ENCODE data around the gene RAB9A.
"Not testable (repeated sequence)": the region's sequence is repeated elsewhere in the genome, so short reads cannot be mapped to it uniquely, and the experiment has no call there.

Gene RAB9A

DNA sequence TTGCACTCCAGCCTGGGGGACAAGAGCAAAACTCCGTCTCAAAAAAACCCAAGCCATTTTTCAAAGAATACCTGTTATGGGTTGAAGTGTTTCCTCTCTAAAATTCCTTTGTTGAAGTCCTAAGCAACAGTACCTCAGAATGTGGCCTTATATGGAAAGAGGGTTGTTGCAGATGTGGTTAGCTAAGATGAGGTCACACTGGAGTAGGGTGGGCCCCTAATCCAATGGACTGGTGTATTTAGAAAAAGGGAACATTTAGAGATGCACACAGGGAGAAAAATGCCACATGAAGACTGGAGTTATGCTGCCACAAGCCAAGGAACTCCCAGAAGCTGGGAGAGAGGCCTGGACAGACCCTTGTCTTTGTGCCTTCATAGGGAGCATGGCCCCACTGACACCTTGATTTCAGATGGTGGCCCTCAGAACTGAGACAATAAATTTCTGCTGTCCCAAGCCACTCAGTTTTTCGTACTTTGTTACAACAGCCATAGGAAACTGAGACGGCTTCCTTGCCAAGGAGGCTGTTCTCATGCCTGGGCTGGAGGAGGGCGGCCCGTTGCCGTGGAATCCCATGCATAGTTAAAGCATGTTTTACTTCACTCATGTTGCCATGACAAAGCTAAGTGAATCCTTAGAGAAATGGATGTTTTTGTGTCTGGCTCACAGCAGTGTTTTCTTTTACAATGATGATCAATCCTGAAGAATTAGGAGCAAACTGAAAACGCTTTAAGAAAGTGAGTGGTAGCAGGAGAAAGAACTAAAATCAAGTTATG is 29.0 kb downstream of the RAB9A start:
- TF ChIP-seq EZH2 (IDR thresholded peaks at IDR 0.05) (no peak), POLR2AphosphoS5 (IDR thresholded peaks at IDR 0.05; ENCODE audit: borderline replicate concordance, low read depth, low read length) (no peak), FOXP2 (optimal IDR thresholded peaks at IDR 0.05; ENCODE audit: control extremely low read depth, extremely low read length, insufficient read depth) (no peak)
- Histone ChIP-seq H3K36me3 (ENCODE audit: insufficient read depth, low read length) (peaks cover 56% of the 10 kb centered on the region), H3K4me3 (no peak overlapping the region), H3K27ac (no peak overlapping the region), H3K9me3 (ENCODE audit: low read depth, low read length) (no peaks in the 10 kb centered on the region), H3K9ac (ENCODE audit: insufficient read length) (no peak overlapping the region)
- no peak for DNase-seq (ENCODE audit: low read depth, low spot score)

DNA sequence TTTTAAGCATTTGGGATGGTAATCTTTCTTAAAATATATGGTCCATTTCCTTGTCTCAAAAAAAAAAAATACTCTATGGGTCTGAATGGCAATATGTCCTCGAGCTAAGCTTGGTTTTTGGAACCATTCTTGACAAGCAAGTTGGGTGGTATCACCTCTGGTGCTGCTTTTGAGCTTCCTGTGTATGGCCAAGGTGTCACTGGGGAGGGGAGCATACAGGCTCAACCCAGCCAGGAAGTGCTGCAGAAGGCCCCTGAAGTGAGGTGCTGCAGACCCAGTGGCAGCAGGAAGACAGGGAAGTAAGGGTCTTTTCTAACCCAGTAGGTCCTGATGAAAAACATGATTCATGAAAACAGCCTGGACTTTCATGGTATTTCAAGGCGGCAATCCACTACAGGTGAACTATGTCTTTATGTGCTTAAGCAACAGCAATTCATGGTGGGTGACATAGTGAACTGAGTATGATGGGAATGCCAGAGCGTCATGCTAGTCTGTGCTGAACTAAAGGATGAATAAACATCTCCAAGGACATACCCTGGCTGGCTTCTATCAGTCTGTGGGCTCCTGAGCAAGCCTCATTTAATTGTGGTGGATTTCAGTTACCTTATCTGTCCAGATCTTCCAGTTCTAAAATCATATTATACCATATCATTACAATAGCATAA is 30.4 kb downstream of the RAB9A start:
- Histone ChIP-seq H3K9me3 (ENCODE audit: low read depth, low read length) (no peaks in the 10 kb centered on the region), H3K36me3 (ENCODE audit: insufficient read depth, low read length) (peaks cover 59% of the 10 kb centered on the region), H3K9ac (ENCODE audit: insufficient read length) (no peak overlapping the region), H3K4me3 (no peak overlapping the region), H3K27ac (no peak overlapping the region)
- no peak for DNase-seq (ENCODE audit: low read depth, low spot score)
- TF ChIP-seq FOXP2 (optimal IDR thresholded peaks at IDR 0.05; ENCODE audit: control extremely low read depth, extremely low read length, insufficient read depth) (no peak), EZH2 (IDR thresholded peaks at IDR 0.05) (no peak), POLR2AphosphoS5 (IDR thresholded peaks at IDR 0.05; ENCODE audit: borderline replicate concordance, low read depth, low read length) (no peak)

GRCh38 chrX:13721371-13721770 is 32.4 kb downstream of the RAB9A start:
- TF ChIP-seq EZH2 (IDR thresholded peaks at IDR 0.05) (no peak), POLR2AphosphoS5 (IDR thresholded peaks at IDR 0.05; ENCODE audit: borderline replicate concordance, low read depth, low read length) (no peak), FOXP2 (optimal IDR thresholded peaks at IDR 0.05; ENCODE audit: control extremely low read depth, extremely low read length, insufficient read depth) (no peak)
- DNase-seq (ENCODE audit: low read depth, low spot score) = no peak
- no peak overlapping the region for H3K27ac ChIP-seq
- no peak overlapping the region for H3K9ac ChIP-seq (ENCODE audit: insufficient read length)
- H3K4me3 ChIP-seq = no peak overlapping the region
- H3K36me3 ChIP-seq (ENCODE audit: insufficient read depth, low read length) = peaks cover 38% of the 10 kb centered on the region
- no peaks in the 10 kb centered on the region for H3K9me3 ChIP-seq (ENCODE audit: low read depth, low read length)

GRCh38 chrX:13721819-13722519 is 33.0 kb downstream of the RAB9A start:
- H3K36me3 ChIP-seq (ENCODE audit: insufficient read depth, low read length) = peaks cover 36% of the 10 kb centered on the region
- H3K9me3 ChIP-seq (ENCODE audit: low read depth, low read length) = no peaks in the 10 kb centered on the region
- TF ChIP-seq EZH2 (IDR thresholded peaks at IDR 0.05) (no peak), POLR2AphosphoS5 (IDR thresholded peaks at IDR 0.05; ENCODE audit: borderline replicate concordance, low read depth, low read length) (no peak), FOXP2 (optimal IDR thresholded peaks at IDR 0.05; ENCODE audit: control extremely low read depth, extremely low read length, insufficient read depth) (no peak)
- no peak overlapping the region for H3K4me3 ChIP-seq
- DNase-seq (ENCODE audit: low read depth, low spot score) = no peak
- H3K9ac ChIP-seq (ENCODE audit: insufficient read length) = no peak overlapping the region
- no peak overlapping the region for H3K27ac ChIP-seq

DNA sequence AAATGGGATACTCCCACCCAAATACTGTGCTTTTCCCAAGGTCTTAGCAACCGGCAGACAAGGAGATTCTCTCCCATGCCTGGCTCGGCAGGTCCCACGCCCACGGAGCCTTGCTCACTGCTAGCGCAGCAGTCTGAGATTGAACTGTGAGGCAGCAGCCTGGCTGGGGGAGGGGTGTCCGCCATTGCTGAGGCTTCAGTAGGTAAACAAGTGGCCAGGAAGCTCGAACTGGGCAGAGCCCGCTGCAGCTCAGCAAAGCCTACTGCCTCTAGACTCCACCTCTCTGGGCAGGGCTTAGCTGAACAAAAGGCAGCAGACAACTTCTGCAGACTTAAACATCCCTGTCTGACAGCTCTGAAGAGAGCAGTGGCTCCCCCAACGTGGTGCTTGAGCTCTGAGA is 36.0 kb downstream of the RAB9A start:
- peaks cover 15% of the 10 kb centered on the region for H3K36me3 ChIP-seq (ENCODE audit: insufficient read depth, low read length)
- DNase-seq (ENCODE audit: low read depth, low spot score); H3K4me3 ChIP-seq; H3K9me3 ChIP-seq (ENCODE audit: low read depth, low read length); H3K27ac ChIP-seq; H3K9ac ChIP-seq (ENCODE audit: insufficient read length): not testable (repeated sequence)

DNA sequence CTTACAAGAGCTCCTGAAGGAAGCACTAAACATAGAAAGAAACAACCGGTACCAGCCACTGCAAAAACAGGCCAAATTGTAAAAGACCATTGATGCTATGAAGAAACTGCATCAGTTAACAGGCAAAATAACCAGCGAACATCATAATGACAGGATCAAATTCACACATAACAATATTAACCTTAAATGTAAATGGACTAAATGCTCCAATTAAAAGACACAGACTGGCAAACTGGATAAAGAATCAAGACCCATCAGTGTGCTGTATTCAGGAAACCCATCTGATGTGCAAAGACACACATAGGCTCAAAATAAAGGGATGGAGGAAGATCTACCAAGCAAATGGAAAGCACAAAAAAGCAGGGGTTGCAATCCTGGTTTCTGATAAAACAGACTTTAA is 37.7 kb downstream of the RAB9A start:
- not testable (repeated sequence) for H3K9ac ChIP-seq (ENCODE audit: insufficient read length); H3K4me3 ChIP-seq; DNase-seq (ENCODE audit: low read depth, low spot score); H3K9me3 ChIP-seq (ENCODE audit: low read depth, low read length); H3K27ac ChIP-seq
- H3K36me3 ChIP-seq (ENCODE audit: insufficient read depth, low read length) = peaks cover 14% of the 10 kb centered on the region

GRCh38 chrX:13730523-13730922 is 41.6 kb downstream of the RAB9A start:
- DNase-seq (ENCODE audit: low read depth, low spot score); H3K4me3 ChIP-seq; H3K9ac ChIP-seq (ENCODE audit: insufficient read length); H3K9me3 ChIP-seq (ENCODE audit: low read depth, low read length); H3K27ac ChIP-seq: not testable (repeated sequence)
- peaks cover 12% of the 10 kb centered on the region; the same call in 1 of the 2 replicates for H3K36me3 ChIP-seq (ENCODE audit: insufficient read depth, low read length)

GRCh38 chrX:13732246-13733067 is 43.5 kb downstream of the RAB9A start:
- no peak overlapping the region for H3K27ac ChIP-seq
- TF ChIP-seq EZH2 (IDR thresholded peaks at IDR 0.05) (no peak), POLR2AphosphoS5 (IDR thresholded peaks at IDR 0.05; ENCODE audit: borderline replicate concordance, low read depth, low read length) (no peak), FOXP2 (optimal IDR thresholded peaks at IDR 0.05; ENCODE audit: control extremely low read depth, extremely low read length, insufficient read depth) (no peak)
- peak overlapping the region; percentile 96 for H3K9ac ChIP-seq (ENCODE audit: insufficient read length)
- DNase-seq (ENCODE audit: low read depth, low spot score) = no peak
- no peak overlapping the region; the same call in 1 of the 2 replicates for H3K4me3 ChIP-seq
- H3K9me3 ChIP-seq (ENCODE audit: low read depth, low read length) = no peaks in the 10 kb centered on the region
- H3K36me3 ChIP-seq (ENCODE audit: insufficient read depth, low read length) = peaks cover 23% of the 10 kb centered on the region; the same call in 1 of the 2 replicates
